ENCODE measurements around the gene FUT2. TPM values are rescaled to one million over a fixed set of nuclear protein-coding genes. Genes with fewer than 3 reads are reported as not detected.

FUT2 gene
- total RNA-seq, 2 experiments from 2014 or later, result not detected

- Mint-ChIP-seq H3K27ac (no peak overlapping the region), H3K27me3 (no peaks in the 10 kb centered on the region), H3K4me1 (ENCODE audit: low read depth) (peaks cover 20% of the 10 kb centered on the region), H3K36me3 (ENCODE audit: low read depth) (no peaks in the 10 kb centered on the region), H3K4me3 (peak overlapping the region; percentile 65), H3K9me3 (no peaks in the 10 kb centered on the region)
- no peaks in the 10 kb centered on the region for H3K36me3 ChIP-seq (ENCODE audit: insufficient read depth, low read length)
- peaks cover 32% of the 10 kb centered on the region for H3K4me1 ChIP-seq (ENCODE audit: insufficient read depth, low read length)
- POLR2A ChIA-PET, result interaction anchor here (0.7 to 2.2 kb wide), 15 partner anchors 9 to 378 kb away, joined by 3 to 25 read pairs (median 3); partner anchors contain the start of genes CA11, DBP, FUT1 and FUT2
- H3K27ac ChIP-seq (ENCODE audit: low read depth in 1 of 2, low read length in 2 of 2), result no peak overlapping the region
- CTCF ChIA-PET, result interaction anchor here (0.7 to 2.1 kb wide), 13 partner anchors 8 to 359 kb away, joined by 3 to 19 read pairs (median 3); partner anchors contain the start of genes CA11, FTL, GYS1 and IZUMO1
- DNase-seq (peak; percentile 88 to 97 (median 93)), ATAC-seq (ENCODE audit: poor library complexity) (peak; percentile 92)
- no peak for TF ChIP-seq CTCF (IDR thresholded peaks at IDR 0.05)
- peaks cover 0 to 12% of the 10 kb centered on the region in 2 experiments for H3K27me3 ChIP-seq (ENCODE audit: control insufficient read depth in 1 of 2, insufficient read depth in 2 of 2, low read length in 2 of 2)
- peaks cover 0 to 10% of the 10 kb centered on the region in 2 experiments for H3K9me3 ChIP-seq (ENCODE audit: control insufficient read depth in 1 of 2, insufficient read depth in 1 of 2, low read length in 2 of 2)
- intact Hi-C loops (cut with DNase I, micrococcal nuclease), result loop anchor here (1.0 to 2.0 kb wide), 4 partner anchors 18 to 92 kb away; partner anchors contain the start of gene CA11 (in 1 of the 2)
- H3K4me3 ChIP-seq (ENCODE audit: low read length), result no peak overlapping the region
These were observed 43.0 kb downstream of the FUT2 start for GRCh38 chr19:48738557-48739403.

- Mint-ChIP-seq H3K27me3 (no peaks in the 10 kb centered on the region), H3K27ac (no peak overlapping the region), H3K4me3 (peak overlapping the region; percentile 15), H3K9me3 (no peaks in the 10 kb centered on the region), H3K36me3 (ENCODE audit: low read depth) (no peaks in the 10 kb centered on the region), H3K4me1 (ENCODE audit: low read depth) (peaks cover 20% of the 10 kb centered on the region)
- Histone ChIP-seq H3K4me3 (ENCODE audit: low read length) (peak overlapping the region; percentile 20), H3K27ac (ENCODE audit: low read depth in 1 of 2, low read length in 2 of 2) (no peak overlapping the region), H3K4me1 (ENCODE audit: insufficient read depth, low read length) (peaks cover 32% of the 10 kb centered on the region), H3K36me3 (ENCODE audit: insufficient read depth, low read length) (no peaks in the 10 kb centered on the region), H3K27me3 (ENCODE audit: control insufficient read depth in 1 of 2, insufficient read depth in 2 of 2, low read length in 2 of 2) (peaks cover 0 to 12% of the 10 kb centered on the region in 2 experiments), H3K9me3 (ENCODE audit: control insufficient read depth in 1 of 2, insufficient read depth in 1 of 2, low read length in 2 of 2) (peaks cover 0 to 10% of the 10 kb centered on the region in 2 experiments)
- ATAC-seq (ENCODE audit: poor library complexity), result no peak
- intact Hi-C loops (cut with DNase I, micrococcal nuclease), result loop anchor here in 1 of 2 experiments (2.0 kb wide), 1 partner anchor 19 kb away; no protein-coding TSS in a partner anchor
- ChIA-PET POLR2A (interaction anchor here (0.7 to 2.2 kb wide), 14 partner anchors 8 to 377 kb away, joined by 3 to 25 read pairs (median 3); partner anchors contain the start of genes CA11, DBP, FUT1 and FUT2), CTCF (interaction anchor here (0.7 to 2.1 kb wide), 12 partner anchors 8 to 358 kb away, joined by 3 to 19 read pairs (median 3); partner anchors contain the start of genes CA11, FTL, GYS1 and IZUMO1)
- peak in 2 of 14 experiments; percentile 35 for DNase-seq
- TF ChIP-seq CTCF (IDR thresholded peaks at IDR 0.05), result no peak
These were observed 43.8 kb downstream of the FUT2 start for GRCh38 chr19:48739404-48740163.
